ENCODE results near the gene PHLDB1. TPM values are rescaled to one million over a fixed set of nuclear protein-coding genes. Genes with fewer than 3 reads are reported as not detected.

PHLDB1 gene
- total and polyA plus RNA-seq, 2 of the 8 experiments (the other 6 are each of a cell fraction or from before 2014, with no cell fraction given), result 53.9 to 74.8 TPM

- no peak for DNase-seq (ENCODE audit: low read depth in 1 of 2, low spot score in 2 of 2)
- Histone ChIP-seq H3K4me3 (ENCODE audit: extremely low read depth in 1 of 4, insufficient read depth in 2 of 4, low read depth in 3 of 4, low read length in 4 of 4) (no peak overlapping the region), H4K8ac (ENCODE audit: extremely low read depth, insufficient read depth, low read length) (no peak overlapping the region), H3K79me1 (ENCODE audit: low read depth, low read length) (peaks cover 6% of the 10 kb centered on the region), H2BK12ac (ENCODE audit: low read depth, low read length) (no peak overlapping the region), H2AK5ac (ENCODE audit: low read depth, low read length) (no peak overlapping the region), H2BK120ac (replicated peaks; ENCODE audit: low read depth, low read length) (no peak overlapping the region), H3K9ac (replicated peaks in 1 of 4; ENCODE audit: extremely low read depth in 1 of 4, low read depth in 3 of 4, low read length in 3 of 4) (no peak overlapping the region), H4K5ac (ENCODE audit: insufficient read length, low read depth, low read length) (no peak overlapping the region), H3K36me3 (ENCODE audit: control insufficient read depth in 2 of 4, insufficient read depth in 4 of 4, low read length in 3 of 4) (peaks cover 12 to 38% (median 28%) of the 10 kb centered on the region in 4 experiments), H3K4ac (replicated peaks; ENCODE audit: insufficient read length, low read depth, low read length) (no peak overlapping the region), H2BK5ac (ENCODE audit: low read depth, low read length) (no peak overlapping the region), H3K14ac (ENCODE audit: insufficient read length) (no peak overlapping the region), H3K23me2 (ENCODE audit: low read depth, low read length) (peaks cover 5% of the 10 kb centered on the region; the same call in 1 of the 2 replicates), H3K27ac (ENCODE audit: low read depth, low read length) (no peak overlapping the region), H4K91ac (replicated peaks; ENCODE audit: insufficient read length, low read length) (no peak overlapping the region), H4K20me1 (replicated peaks in 1 of 2; ENCODE audit: control insufficient read depth in 1 of 2, insufficient read depth in 2 of 2, low read length in 2 of 2) (peaks cover 0 to 20% of the 10 kb centered on the region in 2 experiments), H3K18ac (ENCODE audit: extremely low read depth, low read length) (no peak overlapping the region), H2BK20ac (ENCODE audit: low read length) (no peak overlapping the region), H3K79me2 (ENCODE audit: control insufficient read depth in 1 of 2, insufficient read depth in 2 of 2, low read length in 2 of 2) (no peaks in the 10 kb centered on the region), H3K4me2 (ENCODE audit: insufficient read depth in 1 of 2, low read depth in 2 of 2, low read length in 2 of 2) (no peak overlapping the region), H3K9me3 (ENCODE audit: insufficient read depth in 2 of 2, low read depth in 1 of 2, low read length in 1 of 2) (no peaks in the 10 kb centered on the region), H3K56ac (replicated peaks; ENCODE audit: insufficient read length, low read depth, low read length) (no peak overlapping the region), H3K27me3 (replicated peaks in 1 of 4; ENCODE audit: control insufficient read depth in 3 of 4, extremely low read depth in 1 of 4, insufficient read depth in 3 of 4, low read length in 3 of 4) (no peaks in the 10 kb centered on the region), H2BK15ac (ENCODE audit: low read length) (0 out of 2 replicates have a peak overlapping the region, but pooled peaks have one; percentile 53), H3K23ac (ENCODE audit: insufficient read length) (no peak overlapping the region), H2AFZ (ENCODE audit: low read length) (no peak overlapping the region), H3K4me1 (replicated peaks in 1 of 4; ENCODE audit: control insufficient read depth in 3 of 4, insufficient read depth in 4 of 4, low read length in 3 of 4) (peaks cover 4 to 12% (median 9%) of the 10 kb centered on the region in 4 experiments)
- TF ChIP-seq POLR2AphosphoS5 (IDR thresholded peaks at IDR 0.05; ENCODE audit: low read depth, low read length) (0 out of 2 replicates have a peak, but pooled peaks have one; percentile 27), CHD2 (IDR thresholded peaks at IDR 0.05; ENCODE audit: low read length) (no peak)
- 96% methylated on average over 3 of the region's 6 CpGs; no CpG with 5 or more reads in 1 of the 2 experiments for WGBS, 2 experiments (ENCODE audit: extremely low coverage in 1 of 2, insufficient coverage in 1 of 2, insufficient read length in 1 of 2, insufficient replicate concordance in 2 of 2, low coverage in 1 of 2, low lambda C conversion rate in 2 of 2, missing lambda C conversion rate in 1 of 2)
- ChIA-PET CTCF (ENCODE audit: partially characterized antibody) (interaction anchor here (19.1 kb wide), 1 partner anchor 27 kb away, joined by 435 read pairs; the partner anchor contains the start of gene PHLDB1), POLR2A (ENCODE audit: partially characterized antibody) (interaction anchor here (0.7 to 25.8 kb wide), 2 partner anchors 15 to 29 kb away, joined by 3 to 574 read pairs; partner anchors contain the start of gene PHLDB1)
- no peak for FAIRE-seq
Measured at GRCh38 chr11:118629761-118630661, 22.6 kb downstream of the PHLDB1 start.

All from H1 (cell line).